HUES64 (cell line): ENCODE results near the gene TAPT1.

Source experiments
- H3K27ac ChIP-seq: 2 replicates; pipeline ENCODE4 v1.7.0; 2013; ENCODE audit warnings: low read depth, low read length, inconsistent platforms
- H3K27me3 ChIP-seq: 2 replicates; pipeline ENCODE4 v1.6.1; 2013; ENCODE audit warnings: mild to moderate bottlenecking, low read length; ENCODE audit not compliant: insufficient read depth
- H3K36me3 ChIP-seq: 2 replicates; pipeline ENCODE4 v1.6.1; 2013; ENCODE audit warnings: mild to moderate bottlenecking, low read length; ENCODE audit not compliant: insufficient read depth
- H3K4me1 ChIP-seq: 2 replicates; pipeline ENCODE4 v1.6.1; 2013; ENCODE audit warnings: mild to moderate bottlenecking, low read length, moderate library complexity; ENCODE audit not compliant: insufficient read depth
- H3K4me3 ChIP-seq: 2 replicates; pipeline ENCODE4 v1.5.1; 2013; ENCODE audit warnings: mild to moderate bottlenecking, low read length, moderate library complexity
- H3K9ac ChIP-seq: 2 replicates; pipeline ENCODE4 v1.6.1; 2013; ENCODE audit warnings: mild to moderate bottlenecking, low read depth, low read length
- H3K9me3 ChIP-seq: 2 replicates; pipeline ENCODE4 v1.6.1; 2013; ENCODE audit warnings: low read depth, low read length; ENCODE audit not compliant: insufficient read depth
- WGBS: fragments of 150-250, 120-280 bp; methylation state at CpG from one replicate; pipeline ENCODE4 v1.1.7; 2013; ENCODE audit warnings: missing lambda C conversion rate; 5-methylcytosine and 5-hydroxymethylcytosine counted together

Gene TAPT1

GRCh38 chr4:16168144-16168543 is 58.1 kb downstream of the TAPT1 start:
- Histone ChIP-seq H3K27me3 (no peaks in the 10 kb centered on the region), H3K36me3 (peaks cover 43% of the 10 kb centered on the region)
- 96% methylated on average over 8 of the region's 8 CpGs for WGBS

GRCh38 chr4:16165931-16166330 is 60.3 kb downstream of the TAPT1 start:
- peaks cover 47% of the 10 kb centered on the region for H3K36me3 ChIP-seq
- WGBS: 94% methylated on average over 7 of the region's 7 CpGs

More at GRCh38 chr4:16168144-16168543, 58.1 kb downstream of the TAPT1 start:
- no peak overlapping the region for H3K27ac ChIP-seq
- no peak overlapping the region for H3K9ac ChIP-seq
- no peak overlapping the region for H3K4me3 ChIP-seq
- H3K9me3 ChIP-seq: no peaks in the 10 kb centered on the region
- peaks cover 13% of the 10 kb centered on the region; the same call in 1 of the 2 replicates for H3K4me1 ChIP-seq

GRCh38 chr4:16162891-16163290 is 63.4 kb downstream of the TAPT1 start:
- peaks cover 6% of the 10 kb centered on the region; the same call in 1 of the 2 replicates for H3K4me1 ChIP-seq
- H3K4me3 ChIP-seq: no peak overlapping the region
- no peak overlapping the region for H3K9ac ChIP-seq
- no peaks in the 10 kb centered on the region for H3K9me3 ChIP-seq
- 94% methylated on average over 3 of the region's 4 CpGs for WGBS
- H3K27ac ChIP-seq: no peak overlapping the region
- H3K27me3 ChIP-seq: no peaks in the 10 kb centered on the region
- H3K36me3 ChIP-seq: peaks cover 42% of the 10 kb centered on the region

More at GRCh38 chr4:16165931-16166330, 60.3 kb downstream of the TAPT1 start:
- Histone ChIP-seq H3K9me3 (no peaks in the 10 kb centered on the region), H3K27ac (no peak overlapping the region), H3K27me3 (no peaks in the 10 kb centered on the region), H3K4me1 (peaks cover 8% of the 10 kb centered on the region; the same call in 1 of the 2 replicates), H3K4me3 (no peak overlapping the region), H3K9ac (no peak overlapping the region)

- Histone ChIP-seq H3K9me3 (no peaks in the 10 kb centered on the region), H3K27ac (no peak overlapping the region), H3K4me1 (peaks cover 11% of the 10 kb centered on the region; the same call in 1 of the 2 replicates), H3K36me3 (peaks cover 39% of the 10 kb centered on the region), H3K27me3 (no peaks in the 10 kb centered on the region), H3K9ac (no peak overlapping the region), H3K4me3 (no peak overlapping the region)
- WGBS: 89% methylated on average over 6 of the region's 6 CpGs
Measured at GRCh38 chr4:16161851-16162408, 64.3 kb downstream of the TAPT1 start.

GRCh38 chr4:16160457-16160856 is 65.8 kb downstream of the TAPT1 start:
- H3K27ac ChIP-seq: no peak overlapping the region
- no peak overlapping the region for H3K9ac ChIP-seq
- no peaks in the 10 kb centered on the region for H3K9me3 ChIP-seq
- H3K27me3 ChIP-seq: no peaks in the 10 kb centered on the region
- H3K4me1 ChIP-seq: peaks cover 13% of the 10 kb centered on the region; the same call in 1 of the 2 replicates
- H3K36me3 ChIP-seq: peaks cover 27% of the 10 kb centered on the region
- 92% methylated on average over 3 of the region's 3 CpGs for WGBS
- no peak overlapping the region for H3K4me3 ChIP-seq

GRCh38 chr4:16159286-16159685 is 67.0 kb downstream of the TAPT1 start:
- H3K27me3 ChIP-seq: no peaks in the 10 kb centered on the region
- H3K36me3 ChIP-seq: peaks cover 18% of the 10 kb centered on the region
- WGBS: 90% methylated on average over 3 of the region's 3 CpGs
- H3K9me3 ChIP-seq: no peaks in the 10 kb centered on the region
- peaks cover 16% of the 10 kb centered on the region; the same call in 1 of the 2 replicates for H3K4me1 ChIP-seq
- H3K4me3 ChIP-seq: no peak overlapping the region
- H3K27ac ChIP-seq: no peak overlapping the region
- H3K9ac ChIP-seq: no peak overlapping the region

GRCh38 chr4:16158504-16158852 is 67.8 kb downstream of the TAPT1 start:
- H3K9me3 ChIP-seq: no peaks in the 10 kb centered on the region
- H3K36me3 ChIP-seq: peaks cover 10% of the 10 kb centered on the region
- 87% methylated on average over 3 of the region's 3 CpGs for WGBS
- peaks cover 16% of the 10 kb centered on the region; the same call in 1 of the 2 replicates for H3K4me1 ChIP-seq
- H3K27me3 ChIP-seq: no peaks in the 10 kb centered on the region
- H3K4me3 ChIP-seq: no peak overlapping the region
- no peak overlapping the region for H3K27ac ChIP-seq
- H3K9ac ChIP-seq: no peak overlapping the region

- Histone ChIP-seq H3K4me3 (no peak overlapping the region), H3K4me1 (peaks cover 16% of the 10 kb centered on the region; the same call in 1 of the 2 replicates), H3K36me3 (peaks cover 4% of the 10 kb centered on the region), H3K9me3 (no peaks in the 10 kb centered on the region), H3K27ac (no peak overlapping the region), H3K9ac (no peak overlapping the region), H3K27me3 (no peaks in the 10 kb centered on the region)
- WGBS: 78% methylated on average over 14 of the region's 14 CpGs
Measured at GRCh38 chr4:16157609-16158503, 68.4 kb downstream of the TAPT1 start.

- Histone ChIP-seq H3K36me3 (no peaks in the 10 kb centered on the region), H3K27ac (no peak overlapping the region), H3K4me1 (peaks cover 16% of the 10 kb centered on the region; the same call in 1 of the 2 replicates), H3K9me3 (no peaks in the 10 kb centered on the region), H3K4me3 (no peak overlapping the region), H3K27me3 (no peaks in the 10 kb centered on the region), H3K9ac (no peak overlapping the region)
- WGBS: 81% methylated on average over 9 of the region's 9 CpGs
Measured at GRCh38 chr4:16155528-16156169, 70.6 kb downstream of the TAPT1 start.

GRCh38 chr4:16154451-16154850 is 71.8 kb downstream of the TAPT1 start:
- 92% methylated on average over 2 of the region's 3 CpGs for WGBS
- no peaks in the 10 kb centered on the region for H3K27me3 ChIP-seq
- no peak overlapping the region for H3K27ac ChIP-seq
- peaks cover 16% of the 10 kb centered on the region; the same call in 1 of the 2 replicates for H3K4me1 ChIP-seq
- no peak overlapping the region for H3K4me3 ChIP-seq
- no peak overlapping the region for H3K9ac ChIP-seq
- H3K36me3 ChIP-seq: no peaks in the 10 kb centered on the region
- no peaks in the 10 kb centered on the region for H3K9me3 ChIP-seq

- H3K9ac ChIP-seq: no peak overlapping the region
- 94% methylated on average over 2 of the region's 2 CpGs for WGBS
- no peaks in the 10 kb centered on the region for H3K36me3 ChIP-seq
- H3K27ac ChIP-seq: no peak overlapping the region
- H3K27me3 ChIP-seq: no peaks in the 10 kb centered on the region
- peaks cover 8% of the 10 kb centered on the region; the same call in 1 of the 2 replicates for H3K9me3 ChIP-seq
- no peak overlapping the region for H3K4me3 ChIP-seq
- H3K4me1 ChIP-seq: 0 out of 2 replicates have a peak, but pooled peaks cover 5% of the 10 kb centered on the region
Measured at GRCh38 chr4:16150716-16151115, 75.6 kb downstream of the TAPT1 start.
